Gastroesophageal sphincter (tissue), 4 donors: ENCODE data around the gene ABHD8. TPM values are rescaled to one million over a fixed set of nuclear protein-coding genes. Genes with fewer than 3 reads are reported as not detected.

Source experiments
- ATAC-seq: fragments of 150-250 bp; one replicate; pipeline ENCODE4 v1.9.1; 2016; ENCODE audit warnings: mild to moderate bottlenecking, moderate library complexity
- H3K27ac ChIP-seq, 4 donors: fragments of 200-600 bp; sonication (generic) in 3 of 4; 1 replicate in 3 of 4; 2 replicates in 1 of 4; pipeline ENCODE4 v1.5.1; 2016 to 2019
- H3K27me3 ChIP-seq: fragments of 200-600 bp; sonication (generic); one replicate; pipeline ENCODE4 v1.5.1; 2019
- H3K36me3 ChIP-seq, 2 donors: fragments of 200-600 bp; sonication (generic); one replicate each; pipeline ENCODE4 v1.5.1; 2019; ENCODE audit warnings: control low read depth in 1 of 2
- H3K4me1 ChIP-seq, 3 donors: fragments of 200-600 bp; sonication (generic); 1 replicate in 2 of 3; 2 replicates in 1 of 3; pipeline ENCODE4 v1.5.1; 2016 to 2019; ENCODE audit warnings: control low read depth in 2 of 3
- H3K4me3 ChIP-seq, 2 donors: fragments of 200-600 bp; sonication (generic); one replicate each; pipeline ENCODE4 v1.5.1; 2019; ENCODE audit warnings: mild to moderate bottlenecking in 1 of 2, moderate library complexity in 1 of 2
- H3K9me3 ChIP-seq, 3 donors: fragments of 200-600 bp; sonication (generic); one replicate each; pipeline ENCODE4 v1.5.1; 2017 to 2019; ENCODE audit warnings: control low read depth in 2 of 3
- EP300 ChIP-seq: sonication (generic); formaldehyde crosslinking; IDR thresholded peaks from one replicate; pipeline ENCODE4 v1.6.1; 2017; ENCODE audit warnings: antibody characterized with exemption, mild to moderate bottlenecking
- POLR2A ChIP-seq, 2 donors: fragments of 450-650 bp; IDR thresholded peaks; one replicate each; pipeline ENCODE4 v1.6.1; 2017; ENCODE audit warnings: antibody characterized with exemption in 2 of 2, mild to moderate bottlenecking in 2 of 2, moderate library complexity in 1 of 2
- POLR2AphosphoS5 ChIP-seq: sonication (generic); formaldehyde crosslinking; IDR thresholded peaks from one replicate; pipeline ENCODE4 v1.6.1; 2017; ENCODE audit warnings: antibody characterized with exemption
- WGBS, 2 donors: methylation state at CpG; one replicate each; pipeline ENCODE4 v1.1.5; 2018; ENCODE audit warnings: low coverage in 1 of 2; 5-methylcytosine and 5-hydroxymethylcytosine counted together
- total RNA-seq, 4 donors: library from RNA; depleted of rRNA; stranded (reverse); fragments of >200 nt; gene quantifications; one replicate each; pipeline ENCODE4 v1.1.0, GENCODE V29; 2016
- TF ChIP-seq, protein P1 (sequence below), 4 experiments: fragments of 200-600 bp in 2 of 4; fragments of 450-650 bp in 2 of 4; sonication (generic) in 1 of 4; IDR thresholded peaks; one replicate each; pipeline ENCODE4 v1.5.1; 2017 to 2019; ENCODE audit warnings: antibody characterized with exemption in 4 of 4, mild to moderate bottlenecking in 2 of 4, moderate library complexity in 2 of 4

Gene ABHD8
- total RNA-seq, 4 donors from 2014 or later = 13.2 to 34.4 (median 24.3) TPM

- Histone ChIP-seq H3K27ac (no peak overlapping the region), H3K4me3 (no peak overlapping the region), H3K9me3 (peaks cover 0 to 7% (median 0%) of the 10 kb centered on the region in 3 donors), H3K36me3 (peaks cover 0 to 3% of the 10 kb centered on the region in 2 donors), H3K4me1 (no peaks in the 10 kb centered on the region), H3K27me3 (no peaks in the 10 kb centered on the region)
- TF ChIP-seq, protein P1, sequence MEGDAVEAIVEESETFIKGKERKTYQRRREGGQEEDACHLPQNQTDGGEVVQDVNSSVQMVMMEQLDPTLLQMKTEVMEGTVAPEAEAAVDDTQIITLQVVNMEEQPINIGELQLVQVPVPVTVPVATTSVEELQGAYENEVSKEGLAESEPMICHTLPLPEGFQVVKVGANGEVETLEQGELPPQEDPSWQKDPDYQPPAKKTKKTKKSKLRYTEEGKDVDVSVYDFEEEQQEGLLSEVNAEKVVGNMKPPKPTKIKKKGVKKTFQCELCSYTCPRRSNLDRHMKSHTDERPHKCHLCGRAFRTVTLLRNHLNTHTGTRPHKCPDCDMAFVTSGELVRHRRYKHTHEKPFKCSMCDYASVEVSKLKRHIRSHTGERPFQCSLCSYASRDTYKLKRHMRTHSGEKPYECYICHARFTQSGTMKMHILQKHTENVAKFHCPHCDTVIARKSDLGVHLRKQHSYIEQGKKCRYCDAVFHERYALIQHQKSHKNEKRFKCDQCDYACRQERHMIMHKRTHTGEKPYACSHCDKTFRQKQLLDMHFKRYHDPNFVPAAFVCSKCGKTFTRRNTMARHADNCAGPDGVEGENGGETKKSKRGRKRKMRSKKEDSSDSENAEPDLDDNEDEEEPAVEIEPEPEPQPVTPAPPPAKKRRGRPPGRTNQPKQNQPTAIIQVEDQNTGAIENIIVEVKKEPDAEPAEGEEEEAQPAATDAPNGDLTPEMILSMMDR (IDR thresholded peaks at IDR 0.05) = no peak
- TF ChIP-seq POLR2A (IDR thresholded peaks at IDR 0.05) (no peak), EP300 (no peak), POLR2AphosphoS5 (no peak)
- WGBS, 2 donors = 75 to 93% methylated on average over 4 to 6 of the region's 10 CpGs
- ATAC-seq = no peak
These were observed 48.6 kb downstream of the ABHD8 start for GRCh38 chr19:17254636-17255035.

GRCh38 chr19:17249887-17250548 is 53.2 kb downstream of the ABHD8 start:
- Histone ChIP-seq H3K4me1 (peaks cover 0 to 25% (median 6%) of the 10 kb centered on the region in 3 donors), H3K4me3 (no peak overlapping the region), H3K27me3 (no peaks in the 10 kb centered on the region), H3K27ac (no peak overlapping the region), H3K36me3 (no peaks in the 10 kb centered on the region), H3K9me3 (no peaks in the 10 kb centered on the region)
- no peak for ATAC-seq
- 100% methylated on average over 3 of the region's 15 CpGs; no CpG with 5 or more reads in 1 of the 2 donors for WGBS, 2 donors
- TF ChIP-seq, protein P1 (IDR thresholded peaks at IDR 0.05) = no peak
- TF ChIP-seq POLR2A (IDR thresholded peaks at IDR 0.05) (no peak), EP300 (no peak), POLR2AphosphoS5 (no peak)

DNA sequence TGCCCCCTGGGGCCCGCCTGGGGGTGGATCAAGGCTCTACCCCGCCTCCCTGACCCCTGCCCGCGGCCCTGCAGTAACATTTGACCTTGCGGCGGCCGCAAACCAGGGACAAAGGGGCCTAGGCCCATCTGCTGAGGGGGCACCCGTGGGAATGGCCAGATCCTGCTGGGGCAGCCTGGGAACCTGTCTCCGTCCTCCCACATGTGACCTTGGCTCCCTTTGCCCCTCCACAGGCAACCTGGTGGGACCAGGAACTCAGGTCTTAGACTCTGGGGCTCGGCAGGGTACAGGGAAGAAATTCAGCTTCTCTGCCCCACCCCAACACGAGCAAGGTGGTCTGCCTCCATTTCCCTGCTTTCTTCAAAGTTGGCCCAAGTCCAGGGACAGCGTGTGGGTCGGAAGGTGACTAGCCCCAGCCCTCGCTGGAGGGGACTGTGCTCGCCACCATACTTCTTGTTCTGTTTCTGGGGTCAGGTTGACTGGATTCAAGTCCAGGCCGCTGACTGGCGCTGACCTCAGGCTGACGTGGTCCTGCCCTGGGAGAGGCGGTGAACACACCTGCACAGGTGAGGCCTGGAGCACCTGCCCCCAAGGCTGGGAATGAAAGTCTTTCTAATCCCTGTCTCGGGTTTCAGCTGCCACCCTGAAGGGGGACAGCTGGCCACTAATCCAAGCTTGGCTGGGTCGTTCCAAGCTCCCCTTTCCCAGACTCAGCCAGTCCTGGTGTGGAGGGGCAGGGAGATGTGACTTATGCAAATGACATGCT is 55.0 kb downstream of the ABHD8 start:
- Histone ChIP-seq H3K9me3 (no peaks in the 10 kb centered on the region), H3K27me3 (no peaks in the 10 kb centered on the region), H3K4me3 (no peak overlapping the region), H3K4me1 (peaks cover 0 to 40% (median 10%) of the 10 kb centered on the region in 3 donors), H3K36me3 (no peaks in the 10 kb centered on the region), H3K27ac (no peak overlapping the region)
- WGBS, 2 donors = no CpG with 5 or more reads among the region's 21 CpGs
- TF ChIP-seq POLR2AphosphoS5 = no peak
- TF ChIP-seq, protein P1 (IDR thresholded peaks at IDR 0.05) = no peak
- no peak for TF ChIP-seq POLR2A (IDR thresholded peaks at IDR 0.05)
- TF ChIP-seq EP300 = no peak
- no peak for ATAC-seq

GRCh38 chr19:17246681-17247425 is 56.4 kb downstream of the ABHD8 start:
- Histone ChIP-seq H3K4me3 (peak overlapping the region; percentile 52 to 92), H3K4me1 (peaks cover 0 to 53% (median 23%) of the 10 kb centered on the region in 3 donors), H3K9me3 (no peaks in the 10 kb centered on the region), H3K36me3 (no peaks in the 10 kb centered on the region), H3K27ac (peak overlapping the region; percentile 47 to 94 (median 86)), H3K27me3 (no peaks in the 10 kb centered on the region)
- WGBS, 2 donors = 4 to 30% methylated on average over 6 to 15 of the region's 21 CpGs
- peak; percentile 3 for ATAC-seq
- TF ChIP-seq POLR2A (IDR thresholded peaks at IDR 0.05) = no peak
- TF ChIP-seq, protein P1 (IDR thresholded peaks at IDR 0.05) = no peak
- no peak for TF ChIP-seq EP300
- TF ChIP-seq POLR2AphosphoS5 = no peak
